Stimulated activated CD8-positive, alpha-beta memory T cell treated with anti-CD3 and anti-CD28 coated beads, Interleukin-7, amount 100 ng/mL, for 1 hour (primary cell): ENCODE data around the gene RGL1.
"Not testable (repeated sequence)": the region's sequence is repeated elsewhere in the genome, so short reads cannot be mapped to it uniquely, and the experiment has no call there.

Source experiments
- DNase-seq, 2 donors: peaks; one replicate each; pipeline ENCODE4 v3.0.0-alpha.2; 2020; ENCODE audit warnings: low read depth in 2 of 2

The RGL1 gene

GRCh38 chr1:183804916-183805841 lies at the start of gene RGL1:
RGL1 (plus strand) TSS chr1:183805120; CDS start chr1:183805298, 178 bp downstream.
- DNase-seq: no peak

GRCh38 chr1:183756326-183756725 lies 48.6 kb upstream of the RGL1 start:
- no peak for DNase-seq

GRCh38 chr1:183757061-183757460 lies 47.9 kb upstream of the RGL1 start:
- DNase-seq: no peak

DNA sequence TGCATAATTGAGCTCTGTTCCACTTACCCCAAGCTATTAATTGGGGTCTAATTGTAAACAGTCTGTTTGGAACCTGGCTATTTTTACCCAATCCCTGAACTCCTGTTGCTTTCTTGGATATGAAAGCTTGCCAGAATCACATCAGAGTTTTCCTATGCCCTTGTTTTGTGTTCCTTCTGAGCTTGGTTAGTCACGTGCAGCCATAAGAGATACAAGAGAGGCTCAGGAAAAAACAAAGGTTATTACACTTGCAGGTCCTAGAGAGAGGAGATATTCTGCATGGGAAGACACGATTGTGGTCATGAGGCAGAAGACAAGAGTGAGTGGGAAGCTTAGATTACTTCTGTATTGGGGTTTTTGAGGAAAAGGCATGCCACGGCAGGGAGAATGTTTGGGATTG lies 46.0 kb upstream of the RGL1 start:
- DNase-seq: no peak

DNA sequence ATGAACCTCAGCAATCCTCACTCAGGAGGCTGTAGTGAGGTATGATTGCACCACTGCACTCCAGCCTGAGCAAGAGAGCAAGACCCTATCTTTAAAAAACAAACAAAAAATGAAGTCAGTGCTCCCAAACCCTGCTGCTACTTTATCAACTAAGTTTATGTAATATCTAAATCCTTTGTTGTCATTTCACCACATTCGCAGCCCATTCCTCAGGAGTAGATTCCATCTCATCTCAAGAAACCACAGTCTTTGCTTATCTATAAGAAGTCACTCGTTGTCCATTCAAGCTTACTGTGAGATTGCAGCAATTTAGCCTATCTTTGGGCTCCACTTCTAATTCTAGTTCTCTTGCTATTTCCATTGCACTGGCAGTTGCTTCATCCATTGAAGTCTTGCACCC lies 44.3 kb upstream of the RGL1 start:
- DNase-seq: no peak

DNA sequence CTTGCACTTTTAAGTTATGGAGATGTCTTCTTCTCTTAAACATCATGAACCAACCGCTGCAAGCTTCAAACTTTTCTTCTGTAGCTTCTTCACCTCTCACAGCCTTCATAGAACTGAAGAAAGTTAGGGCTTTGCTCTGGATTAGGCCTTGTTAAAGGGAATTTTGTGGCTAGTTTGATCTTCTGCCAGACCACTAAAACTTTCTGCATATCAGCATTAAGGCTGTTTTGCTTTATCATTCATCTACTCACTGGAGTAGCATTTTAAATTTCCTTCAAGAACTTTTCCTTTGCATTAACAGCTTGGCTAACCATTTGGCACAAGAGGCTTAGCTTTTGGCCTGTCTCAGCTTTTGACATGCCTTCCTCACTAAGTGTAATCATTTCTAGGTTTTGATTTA lies 43.0 kb upstream of the RGL1 start:
- DNase-seq: no peak

- not testable (repeated sequence) for DNase-seq
Observed at GRCh38 chr1:183762856-183763255, 42.1 kb upstream of the RGL1 start.

DNA sequence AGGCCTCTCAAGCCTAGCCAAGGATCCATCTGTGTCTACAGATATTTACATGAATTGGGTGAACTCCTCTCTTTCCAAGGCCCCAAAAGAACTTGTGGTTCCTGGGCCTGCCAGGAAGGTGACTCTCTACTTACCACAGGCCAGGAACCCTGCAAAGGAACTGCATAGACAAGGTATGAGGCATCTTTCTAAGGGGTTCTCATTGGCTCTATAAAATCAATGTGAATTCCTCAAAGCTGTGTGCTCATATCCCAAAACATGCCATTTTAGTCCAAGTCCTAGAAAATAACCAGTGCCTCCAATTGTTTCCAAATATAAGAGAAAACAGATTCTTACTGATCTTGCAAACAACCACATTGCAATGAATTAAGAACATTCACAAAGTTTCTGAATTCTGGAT lies 39.9 kb upstream of the RGL1 start:
- DNase-seq: no peak

DNA sequence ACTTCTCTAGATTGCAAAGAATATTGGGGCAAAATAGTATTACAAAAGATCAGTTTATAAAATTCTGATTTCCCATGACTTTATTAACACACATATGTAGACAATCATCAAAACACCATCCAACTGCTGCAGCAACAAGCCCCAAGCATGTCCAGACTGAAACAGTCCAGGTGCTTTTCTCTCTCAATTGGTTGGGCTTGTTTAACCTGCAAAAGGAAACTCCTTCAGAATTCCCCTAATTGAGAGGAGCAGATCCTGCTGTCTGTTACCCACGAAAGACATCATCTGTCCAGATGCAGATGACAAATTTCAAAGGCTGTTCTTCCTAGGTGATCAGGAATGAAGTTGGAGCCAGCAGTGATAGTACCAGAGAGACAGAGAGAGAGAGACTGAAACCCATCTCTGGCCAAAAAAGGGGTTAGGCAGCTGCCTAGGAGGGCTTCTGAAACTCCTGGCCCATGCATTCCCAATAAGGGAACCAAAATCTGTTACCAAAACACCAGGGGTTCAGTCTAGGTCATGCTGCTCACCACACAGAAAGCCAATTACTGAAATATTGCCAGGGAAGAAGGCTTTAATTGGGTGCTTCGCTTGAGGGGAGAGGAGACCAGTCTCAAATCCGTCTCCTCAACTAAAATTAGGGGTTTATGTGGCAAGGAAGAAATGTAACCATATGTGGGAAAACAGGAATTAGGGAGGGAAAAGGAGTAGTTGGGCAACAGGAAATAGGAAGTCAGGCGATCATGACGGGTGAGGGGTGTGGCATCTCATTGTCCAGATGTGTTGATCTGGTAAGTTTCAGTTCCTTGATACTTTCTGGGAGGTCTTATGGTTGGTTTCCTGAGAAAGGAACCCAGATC lies 34.7 kb upstream of the RGL1 start:
- DNase-seq: no peak

DNA sequence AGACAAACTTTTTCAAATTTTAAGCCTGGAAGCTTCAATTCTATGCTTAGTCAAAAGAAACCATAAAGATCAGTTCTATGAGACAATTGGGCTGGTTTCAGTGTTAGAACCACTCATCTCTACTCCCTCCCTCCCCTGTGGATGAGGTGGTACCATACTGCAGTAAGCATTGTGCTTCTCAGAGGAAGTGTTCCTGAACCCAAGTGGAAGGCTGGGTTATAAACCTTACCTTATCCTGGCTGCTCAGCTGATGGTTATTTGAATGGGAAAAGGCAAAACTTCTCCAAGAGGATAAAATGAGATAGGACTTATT lies 34.1 kb upstream of the RGL1 start:
- no peak for DNase-seq

GRCh38 chr1:183773482-183774274 lies 31.2 kb upstream of the RGL1 start:
- no peak for DNase-seq

DNA sequence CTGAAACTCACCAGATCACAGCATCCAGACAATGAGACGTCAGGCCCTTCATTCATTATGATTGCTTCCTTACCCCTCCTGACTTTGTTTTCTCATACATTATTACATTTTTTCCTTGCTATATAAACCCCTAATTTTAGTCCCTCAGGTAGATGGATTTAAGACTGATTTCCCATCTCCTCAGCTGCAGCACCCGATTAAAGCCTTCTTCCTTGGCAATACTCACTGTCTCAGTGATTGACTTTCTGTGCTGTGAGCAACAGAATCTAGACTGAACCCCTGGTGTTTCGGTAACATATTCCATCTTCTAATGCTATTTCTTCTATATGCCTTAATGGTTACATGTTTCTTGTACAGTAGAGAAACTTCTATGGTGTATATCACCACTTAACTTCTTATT lies 30.0 kb upstream of the RGL1 start:
- no peak for DNase-seq

DNA sequence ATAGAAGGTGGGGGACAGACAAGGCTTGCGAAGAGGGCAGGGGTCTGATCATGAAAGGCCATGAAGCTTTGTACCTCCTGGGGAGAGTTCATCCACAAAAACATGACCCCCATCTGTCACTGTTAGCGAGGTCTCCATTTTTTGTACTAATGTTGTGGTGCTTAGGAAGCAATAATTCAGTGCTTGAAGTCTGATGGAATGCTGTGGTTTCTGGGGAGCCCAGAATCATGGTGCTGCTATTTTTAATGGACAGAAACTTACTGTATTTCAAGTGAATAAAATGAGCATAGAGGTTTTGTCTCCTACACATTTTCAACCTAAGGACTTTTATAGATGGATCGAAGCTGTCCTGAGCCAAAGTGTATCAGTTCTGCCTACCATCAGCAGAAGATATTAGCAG lies 28.2 kb upstream of the RGL1 start:
- DNase-seq: no peak

- DNase-seq: no peak
Observed at GRCh38 chr1:183777328-183777727, 27.6 kb upstream of the RGL1 start.

GRCh38 chr1:183778045-183778444 lies 26.9 kb upstream of the RGL1 start:
- no peak for DNase-seq

- no peak for DNase-seq
Observed at GRCh38 chr1:183778568-183779433, 26.1 kb upstream of the RGL1 start.

DNA sequence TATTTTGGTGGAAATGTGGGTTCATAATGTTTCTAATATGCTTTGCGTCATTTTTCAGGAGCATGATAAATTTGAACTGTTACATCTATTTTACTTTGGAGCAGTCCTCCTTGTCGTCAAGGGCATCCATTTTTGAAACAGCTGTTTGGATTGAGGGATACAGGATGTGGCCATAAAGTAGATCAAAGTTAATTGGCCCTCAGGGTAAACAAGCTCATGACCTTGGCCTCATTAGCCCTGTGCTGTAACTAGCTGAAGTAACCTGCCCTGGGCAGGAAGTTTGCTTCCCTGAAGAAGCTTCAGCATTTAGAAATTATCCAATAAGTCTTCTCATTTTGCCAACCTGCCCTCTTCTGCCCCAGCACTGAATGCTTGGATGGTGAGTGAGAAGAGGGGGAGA lies 24.8 kb upstream of the RGL1 start:
- DNase-seq: no peak

DNA sequence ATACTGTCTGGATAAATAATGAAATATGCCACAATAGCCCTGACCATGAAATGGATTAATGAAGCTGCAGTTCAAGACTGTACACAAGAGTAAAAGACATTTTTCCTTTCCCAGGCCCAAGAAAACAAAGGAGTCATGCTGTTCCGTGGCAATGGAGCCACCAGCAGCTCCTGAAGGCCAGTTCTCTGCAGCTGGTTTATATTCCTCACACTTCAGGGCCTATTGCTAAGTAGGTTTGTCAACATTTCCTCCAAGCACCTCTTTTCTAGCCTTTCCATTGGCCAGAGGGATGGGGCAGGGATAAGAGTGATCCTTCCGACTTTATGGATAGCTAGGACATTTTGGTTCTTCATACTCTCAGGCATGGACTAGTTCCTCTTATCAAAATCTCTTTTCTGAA lies 24.2 kb upstream of the RGL1 start:
- no peak for DNase-seq

GRCh38 chr1:183783342-183783741 lies 21.6 kb upstream of the RGL1 start:
- no peak for DNase-seq

GRCh38 chr1:183783767-183784637 lies 20.9 kb upstream of the RGL1 start:
- DNase-seq: no peak
